Measurements from ENCODE around the gene RPS16. TPM values are rescaled to one million over a fixed set of nuclear protein-coding genes. Genes with fewer than 3 reads are reported as not detected.

Gene RPS16
- total and polyA plus RNA-seq, 2 of the 13 experiments (the other 11 are each of a cell fraction or from before 2014, with no cell fraction given): 488 to 2,583 TPM

DNA sequence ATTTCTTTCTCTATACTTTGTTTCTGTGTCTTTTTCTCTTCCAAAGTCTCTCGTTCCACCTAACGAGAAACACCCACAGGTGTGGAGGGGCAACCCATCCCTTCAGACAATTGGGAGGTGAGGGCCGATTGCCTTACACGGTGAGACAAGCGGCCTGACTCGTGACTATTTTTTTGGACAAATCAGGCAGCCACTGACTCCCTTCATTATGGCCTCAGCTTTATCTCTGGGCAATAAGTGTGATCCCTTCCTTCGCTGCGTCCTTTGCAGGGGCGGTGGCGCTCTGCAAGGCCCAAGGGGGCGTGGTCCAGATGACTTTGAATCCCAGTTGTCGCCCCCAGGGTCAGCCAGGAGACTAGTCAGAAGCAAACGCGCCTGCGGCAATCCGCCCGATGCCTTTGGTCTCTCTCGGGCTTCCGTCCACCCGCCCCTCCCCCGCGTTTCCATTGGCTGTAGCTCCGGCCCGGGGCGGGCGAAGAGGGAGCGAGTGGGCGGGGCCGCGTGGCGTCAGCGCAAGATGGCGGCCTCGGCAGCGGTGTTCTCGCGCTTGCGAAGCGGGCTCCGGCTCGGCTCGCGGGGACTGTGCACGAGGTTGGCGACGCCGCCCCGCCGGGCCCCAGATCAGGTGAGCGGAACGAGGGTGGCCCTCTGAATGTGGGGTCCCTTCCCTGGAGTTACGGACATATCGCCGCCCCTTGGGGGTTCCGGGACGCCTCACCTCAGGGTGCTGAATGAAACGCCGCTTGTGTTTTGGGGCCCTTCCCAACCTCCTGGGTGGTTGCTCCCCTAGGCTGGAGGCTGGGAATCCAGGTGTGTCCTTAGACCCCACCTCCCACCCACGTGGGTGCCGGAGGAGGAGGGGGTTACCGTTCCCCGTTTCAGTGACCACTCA lies 44.8 kb upstream of the RPS16 start, which contains the start of gene TIMM50 (continued):
- TF ChIP-seq NCOR1 (IDR thresholded peaks at IDR 0.05; ENCODE audit: borderline replicate concordance, low read length) (peak; percentile 26; the same call in 1 of the 2 replicates), MLX (CRISPR knock-in tag; IDR thresholded peaks at IDR 0.05) (no peak; the same call in 1 of the 2 replicates), PBX3 (CRISPR knock-in tag; IDR thresholded peaks at IDR 0.05; ENCODE audit: borderline replicate concordance) (no peak), NCOA1 (CRISPR knock-in tag; IDR thresholded peaks at IDR 0.05) (peak; percentile 86; the same call in 1 of the 2 replicates), LCORL (IDR thresholded peaks at IDR 0.05) (no peak), LCORL (CRISPR knock-in tag; IDR thresholded peaks at IDR 0.05) (peak; percentile 84), ZSCAN20 (CRISPR knock-in tag; IDR thresholded peaks at IDR 0.05; ENCODE audit: borderline replicate concordance) (0 out of 2 replicates have a peak, but pooled peaks have one; percentile 43), MIER3 (CRISPR knock-in tag; IDR thresholded peaks at IDR 0.05; ENCODE audit: borderline replicate concordance) (peak; percentile 86; the same call in 1 of the 2 replicates), ZFP62 (CRISPR knock-in tag; IDR thresholded peaks at IDR 0.05) (no peak), MAX (IDR thresholded peaks at IDR 0.05) (peak; percentile 92), ZNF83 (CRISPR knock-in tag; IDR thresholded peaks at IDR 0.05; ENCODE audit: borderline replicate concordance) (no peak), DR1 (CRISPR knock-in tag; IDR thresholded peaks at IDR 0.05) (peak; percentile 78), CREB1 (IDR thresholded peaks at IDR 0.05) (peak; percentile 79), CREB1 (CRISPR knock-in tag; IDR thresholded peaks at IDR 0.05) (peak; percentile 90), GATAD2A (CRISPR knock-in tag; IDR thresholded peaks at IDR 0.05) (peak; percentile 71), ZNF142 (CRISPR knock-in tag; IDR thresholded peaks at IDR 0.05) (0 out of 2 replicates have a peak, but pooled peaks have one; percentile 37), SMAD1 (CRISPR knock-in tag; IDR thresholded peaks at IDR 0.05; ENCODE audit: borderline replicate concordance, low read depth) (peak; percentile 93; the same call in 1 of the 2 replicates), POLR2A (IDR thresholded peaks at IDR 0.05; ENCODE audit: insufficient read depth in 1 of 2, low read depth in 2 of 2, low read length in 2 of 2) (peak; percentile 75 to 82)
- TF ChIP-seq, protein P1, sequence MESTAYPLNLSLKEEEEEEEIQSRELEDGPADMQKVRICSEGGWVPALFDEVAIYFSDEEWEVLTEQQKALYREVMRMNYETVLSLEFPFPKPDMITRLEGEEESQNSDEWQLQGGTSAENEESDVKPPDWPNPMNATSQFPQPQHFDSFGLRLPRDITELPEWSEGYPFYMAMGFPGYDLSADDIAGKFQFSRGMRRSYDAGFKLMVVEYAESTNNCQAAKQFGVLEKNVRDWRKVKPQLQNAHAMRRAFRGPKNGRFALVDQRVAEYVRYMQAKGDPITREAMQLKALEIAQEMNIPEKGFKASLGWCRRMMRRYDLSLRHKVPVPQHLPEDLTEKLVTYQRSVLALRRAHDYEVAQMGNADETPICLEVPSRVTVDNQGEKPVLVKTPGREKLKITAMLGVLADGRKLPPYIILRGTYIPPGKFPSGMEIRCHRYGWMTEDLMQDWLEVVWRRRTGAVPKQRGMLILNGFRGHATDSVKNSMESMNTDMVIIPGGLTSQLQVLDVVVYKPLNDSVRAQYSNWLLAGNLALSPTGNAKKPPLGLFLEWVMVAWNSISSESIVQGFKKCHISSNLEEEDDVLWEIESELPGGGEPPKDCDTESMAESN (CRISPR knock-in tag; conservative IDR thresholded peaks at IDR 0.05): peak; percentile 74; the same call in 1 of the 2 replicates

All from HepG2 (cell line).